NCI-H2107 treated with DMSO at 0.1 percent for 48 hours (cell line): ENCODE measurements around the gene NTN1.
"Not testable (repeated sequence)": the region's sequence is repeated elsewhere in the genome, so short reads cannot be mapped to it uniquely, and the experiment has no call there.

Experiments
- DNase-seq: peaks from one replicate; lab custom pipeline; 2025; ENCODE audit not compliant: unreplicated experiment; lab: John Stamatoyannopoulos, UW

NTN1 gene

DNA sequence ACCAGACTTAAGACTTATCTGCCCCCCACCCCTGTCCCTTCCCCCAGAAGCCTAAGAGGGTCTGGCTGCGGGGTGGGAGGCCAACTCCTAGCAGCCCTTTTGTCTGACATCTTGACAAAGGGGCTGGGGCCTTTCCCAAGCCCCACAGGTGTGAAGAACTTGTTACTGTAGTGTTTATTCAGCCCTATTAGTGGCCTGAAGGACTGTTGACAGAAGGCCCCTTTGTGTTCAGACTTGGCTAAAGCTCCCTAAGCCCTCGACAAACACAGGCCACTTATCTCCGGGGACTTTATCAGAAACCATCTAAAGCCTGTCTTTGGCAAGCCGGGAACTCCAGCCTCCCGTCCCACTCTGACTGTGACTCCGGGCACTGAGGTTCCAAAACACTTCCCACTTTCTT, 129.8 kb downstream of the NTN1 start:
- no peak for DNase-seq

DNA sequence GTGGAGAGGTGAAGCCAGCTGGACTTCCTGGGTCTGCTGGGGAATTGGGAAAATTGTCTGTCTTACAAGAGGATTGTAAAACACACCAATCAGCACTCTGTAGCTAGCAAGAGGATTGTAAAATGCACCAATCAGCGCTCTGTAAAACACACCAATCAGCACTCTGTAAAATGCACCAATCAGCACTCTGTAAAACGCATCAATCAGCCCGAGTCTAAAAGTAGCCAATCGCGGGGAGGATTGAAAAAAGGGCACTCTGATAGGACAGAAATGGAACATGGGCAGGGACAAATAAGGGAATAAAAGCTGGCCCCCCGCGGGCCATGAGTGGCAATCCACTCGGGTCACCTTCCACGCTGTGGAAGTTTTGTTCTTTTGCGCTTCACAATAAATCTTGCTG, 130.4 kb downstream of the NTN1 start:
- not testable (repeated sequence) for DNase-seq

DNA sequence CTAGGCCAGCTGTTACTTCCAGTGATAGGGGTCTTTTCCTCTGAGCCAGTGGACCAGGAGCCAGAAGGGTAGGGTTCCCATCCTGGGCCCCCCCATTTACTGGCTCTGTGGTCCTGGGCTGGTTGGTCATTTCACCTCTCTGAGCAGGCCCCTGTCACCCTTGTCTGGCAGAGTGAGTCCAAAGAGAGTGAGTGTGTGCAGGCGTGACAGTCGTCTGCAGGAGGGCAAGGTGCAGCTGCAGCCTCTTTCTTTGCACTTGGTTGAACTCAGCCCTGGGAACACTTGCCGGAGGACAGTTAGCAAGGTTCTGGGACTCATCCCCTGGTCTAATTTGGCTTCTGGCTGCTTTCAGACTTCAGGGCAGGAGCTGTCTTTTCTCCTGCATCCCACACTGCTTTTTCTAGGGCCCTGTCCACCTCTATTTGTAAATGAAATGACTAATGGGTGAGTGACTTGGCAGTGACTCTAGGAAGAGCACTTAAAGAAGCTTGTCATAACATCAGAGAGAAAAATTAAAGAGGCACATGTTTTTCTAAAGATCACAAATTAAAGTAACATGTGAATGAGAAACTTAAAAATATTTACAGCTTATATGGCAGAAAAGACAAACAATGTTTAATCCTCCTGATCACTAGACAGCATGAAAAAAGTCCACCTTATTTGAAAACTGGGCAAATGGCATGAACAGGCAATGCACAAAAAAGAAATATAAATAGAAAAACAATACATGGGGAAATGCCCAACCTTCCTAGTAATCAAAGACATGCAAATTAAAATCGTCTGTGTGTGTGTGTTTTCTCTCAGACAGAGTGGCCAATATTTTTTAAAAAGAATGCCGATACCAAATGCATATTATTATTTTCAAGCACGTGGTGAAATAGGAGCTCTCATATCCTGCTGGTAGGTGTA, 137.5 kb downstream of the NTN1 start:
- no peak for DNase-seq

DNA sequence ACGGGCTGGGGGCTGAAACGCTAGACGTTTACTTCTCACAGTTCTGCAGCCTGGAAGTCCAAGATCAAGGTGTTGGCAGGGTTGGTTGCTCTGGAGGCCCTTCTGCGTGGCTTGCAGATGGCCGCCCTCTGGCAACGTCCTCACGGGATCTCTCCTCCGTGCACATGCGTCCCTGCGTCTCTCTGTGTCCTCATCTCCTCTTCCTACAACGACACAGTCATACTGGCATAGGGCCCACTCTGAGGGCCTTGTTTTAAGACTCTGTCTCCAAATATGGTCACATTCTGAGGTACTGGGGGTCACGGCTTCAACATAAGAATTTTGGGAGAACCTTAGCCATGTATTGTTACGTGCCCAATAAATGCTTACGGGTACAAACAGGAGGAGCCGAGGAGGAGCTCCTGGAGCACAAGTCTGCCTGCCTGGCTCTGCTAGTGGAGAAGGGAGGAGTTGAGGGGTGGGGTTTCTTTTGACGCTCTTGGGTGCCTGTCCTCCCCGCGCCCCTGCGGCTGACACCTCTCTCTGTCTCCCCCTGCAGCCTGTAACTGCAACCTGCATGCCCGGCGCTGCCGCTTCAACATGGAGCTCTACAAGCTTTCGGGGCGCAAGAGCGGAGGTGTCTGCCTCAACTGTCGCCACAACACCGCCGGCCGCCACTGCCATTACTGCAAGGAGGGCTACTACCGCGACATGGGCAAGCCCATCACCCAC, 141.1 kb downstream of the NTN1 start:
- no peak for DNase-seq

DNA sequence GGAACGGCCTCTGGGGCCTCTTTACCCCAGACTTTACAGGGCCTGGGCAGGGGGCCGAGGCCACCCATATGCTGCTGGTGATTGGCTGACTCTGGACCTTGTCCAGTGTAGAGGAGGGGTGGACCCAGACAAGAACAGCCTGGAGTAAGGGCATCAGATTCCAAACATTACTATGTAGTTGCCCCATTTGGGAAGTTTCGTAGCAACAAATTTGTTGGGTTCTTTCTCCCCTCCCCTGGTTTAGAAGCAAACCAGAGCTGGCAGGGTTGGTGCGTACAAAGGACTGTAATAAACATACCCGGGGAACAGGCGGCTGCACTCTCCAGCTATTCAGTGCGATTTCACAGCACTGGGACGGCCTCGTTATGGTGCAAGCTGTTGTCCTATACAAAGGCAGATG, 145.5 kb downstream of the NTN1 start:
- DNase-seq, result no peak

DNA sequence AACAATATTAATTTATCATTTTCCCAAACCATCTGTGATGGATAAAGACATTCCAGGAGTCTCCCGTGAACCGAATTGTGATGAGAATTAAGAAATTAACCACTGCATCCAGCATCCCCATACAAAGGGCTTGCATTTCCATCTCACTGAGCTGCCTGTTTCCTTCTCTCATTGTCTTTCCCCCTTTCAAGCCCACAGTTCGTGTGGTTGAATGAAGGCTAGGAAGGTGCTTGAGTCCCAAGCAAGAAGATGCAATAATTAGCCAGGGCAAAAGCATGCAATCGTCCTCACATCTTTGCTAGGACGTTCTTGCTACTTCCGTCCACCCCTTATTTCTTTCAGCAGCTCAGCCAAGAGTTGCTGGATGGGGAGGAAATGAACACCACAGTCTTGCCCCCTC, 146.1 kb downstream of the NTN1 start:
- DNase-seq, result no peak

DNA sequence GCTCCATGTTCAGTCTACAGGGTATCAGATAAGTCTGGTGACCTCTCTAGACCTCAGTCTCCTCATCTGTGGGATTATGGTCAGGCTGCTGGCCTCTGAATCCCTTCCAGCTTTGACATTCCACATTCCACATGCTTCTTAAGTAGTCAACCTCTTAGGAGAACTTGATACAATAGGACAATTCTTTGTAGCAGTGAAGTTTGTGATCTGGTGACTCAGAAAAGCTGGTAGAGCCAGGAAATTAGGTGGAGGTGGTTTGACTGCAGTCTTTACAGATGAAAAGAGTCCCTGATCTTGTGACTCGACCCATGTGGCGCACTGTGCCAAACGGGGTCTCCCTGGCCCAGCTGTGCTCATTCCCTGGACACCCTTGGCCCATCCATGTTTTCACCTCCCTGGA, 147.8 kb downstream of the NTN1 start:
- no peak for DNase-seq

DNA sequence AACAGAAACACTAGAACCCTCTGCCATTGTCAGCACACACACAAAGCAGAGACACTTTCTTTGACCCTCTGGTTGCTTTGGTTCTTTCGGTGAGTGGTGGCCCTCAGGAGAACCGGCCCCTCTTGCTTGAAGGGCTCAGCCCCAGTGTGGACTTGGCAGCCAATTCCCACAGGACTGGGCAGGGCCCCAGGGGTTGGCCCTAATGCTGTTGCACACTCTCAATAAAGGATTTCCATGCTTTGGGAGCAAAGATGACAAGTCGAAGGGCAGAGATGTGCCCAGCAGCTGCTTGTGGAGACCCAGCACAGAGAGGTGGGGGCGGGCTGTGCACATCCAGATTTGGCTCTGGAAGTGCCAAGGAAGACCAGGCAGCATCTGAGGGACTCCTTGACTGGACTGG, 149.0 kb downstream of the NTN1 start:
- DNase-seq, result no peak

DNA sequence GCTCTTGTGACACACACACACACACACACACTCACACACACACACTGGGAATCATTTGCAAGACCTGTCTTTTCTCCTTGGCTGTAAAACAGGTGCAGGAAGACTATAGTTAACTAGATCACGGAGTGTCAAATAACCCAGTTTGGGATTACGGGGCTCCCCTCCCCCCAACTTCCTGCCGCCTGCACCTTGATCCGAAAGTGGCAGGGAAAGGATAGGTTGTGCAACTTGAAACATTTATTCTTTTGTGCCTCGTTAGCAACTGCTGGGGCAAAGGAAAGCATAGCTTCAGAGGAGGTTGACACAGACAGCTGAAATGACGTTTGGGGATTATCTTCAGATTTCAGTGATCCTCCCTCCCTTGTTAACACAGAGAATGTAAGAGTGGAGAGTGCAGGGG, 149.5 kb downstream of the NTN1 start:
- DNase-seq, result no peak

DNA sequence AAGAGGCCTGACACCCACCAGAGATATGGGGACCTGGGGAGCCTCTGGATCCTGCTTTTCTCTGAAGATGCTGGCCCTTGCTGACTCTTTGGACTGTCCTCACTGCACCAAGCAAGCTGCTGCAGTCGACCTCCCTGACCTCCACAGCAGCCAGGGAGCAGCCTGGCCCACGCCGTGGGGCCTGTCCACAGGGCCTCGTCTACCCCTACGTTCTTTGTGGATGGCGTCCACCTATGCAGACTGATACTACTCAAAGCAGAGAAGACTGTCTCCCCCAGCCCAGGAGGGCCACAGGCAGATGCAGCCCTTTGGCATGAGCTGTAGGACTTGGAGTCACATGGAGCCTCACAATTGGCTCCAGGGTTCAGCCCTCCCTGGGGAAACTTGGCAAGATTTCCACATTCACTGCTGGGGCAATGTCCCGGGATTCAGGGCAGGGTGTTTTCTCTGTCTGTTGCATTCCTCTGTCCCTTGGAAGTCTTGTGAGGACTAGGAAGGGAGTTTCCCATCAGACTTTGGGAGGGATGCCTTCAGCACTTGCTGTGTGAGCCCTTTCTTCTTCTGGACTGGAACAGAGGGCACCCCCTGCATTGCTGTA, 152.2 kb downstream of the NTN1 start:
- no peak for DNase-seq

DNA sequence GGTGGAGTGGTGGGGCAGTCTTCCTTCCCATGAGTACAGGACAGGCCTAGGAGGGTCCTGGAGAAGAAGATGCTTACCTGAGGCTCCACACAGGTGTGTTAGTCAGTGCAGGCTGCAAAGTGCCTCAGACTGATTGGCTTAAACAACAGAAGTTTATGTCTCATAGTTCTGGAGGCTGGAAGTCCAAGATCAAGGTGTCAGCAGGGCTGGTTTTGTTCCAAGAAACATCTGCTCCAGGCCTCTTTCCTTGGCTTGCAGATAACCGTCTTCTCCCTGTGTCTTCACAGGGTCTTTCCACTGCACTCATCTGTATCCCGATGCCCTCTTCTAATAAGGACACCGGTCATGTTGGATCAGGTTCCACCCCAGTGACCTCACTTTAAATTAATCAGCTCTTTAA, 153.0 kb downstream of the NTN1 start:
- DNase-seq, result no peak

DNA sequence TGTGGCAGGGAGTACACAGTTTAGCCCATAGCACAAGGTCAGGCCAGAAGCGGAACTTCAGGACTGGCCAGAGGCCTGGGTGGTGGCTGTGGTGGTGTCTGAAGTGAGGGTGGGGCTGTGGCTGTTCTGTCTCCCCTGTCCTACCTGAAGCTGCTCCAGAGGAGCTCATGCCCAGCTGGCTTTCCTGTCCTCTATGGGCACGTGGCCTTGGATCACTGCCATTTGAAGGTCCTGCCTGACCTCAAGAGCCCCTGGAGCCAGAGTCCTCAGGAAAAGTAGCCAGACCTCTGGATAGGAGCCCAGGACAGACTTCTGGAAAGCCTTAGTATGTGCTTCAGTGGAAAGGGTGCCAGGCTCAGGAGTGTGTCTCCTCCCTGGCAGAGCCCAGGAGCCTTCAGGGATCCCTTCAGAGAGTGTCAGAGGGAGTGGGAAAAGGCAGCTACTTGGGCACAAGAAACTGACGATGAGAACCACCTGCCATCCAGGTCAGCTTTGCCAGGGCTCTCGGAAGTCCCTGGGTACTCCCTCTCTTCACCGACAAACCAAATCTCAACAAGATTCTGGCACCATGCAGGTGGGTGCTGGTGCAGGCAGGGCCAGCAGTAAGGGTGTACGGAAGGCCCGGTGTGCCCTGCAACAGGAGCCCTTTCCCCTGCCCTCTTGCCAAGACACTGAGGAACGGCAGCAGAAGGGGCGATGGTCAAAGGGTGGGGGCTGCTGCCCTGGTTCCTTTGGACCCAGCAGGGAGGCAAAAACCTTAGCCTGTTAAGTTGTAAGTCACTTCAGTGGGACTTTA, 153.7 kb downstream of the NTN1 start:
- no peak for DNase-seq

DNA sequence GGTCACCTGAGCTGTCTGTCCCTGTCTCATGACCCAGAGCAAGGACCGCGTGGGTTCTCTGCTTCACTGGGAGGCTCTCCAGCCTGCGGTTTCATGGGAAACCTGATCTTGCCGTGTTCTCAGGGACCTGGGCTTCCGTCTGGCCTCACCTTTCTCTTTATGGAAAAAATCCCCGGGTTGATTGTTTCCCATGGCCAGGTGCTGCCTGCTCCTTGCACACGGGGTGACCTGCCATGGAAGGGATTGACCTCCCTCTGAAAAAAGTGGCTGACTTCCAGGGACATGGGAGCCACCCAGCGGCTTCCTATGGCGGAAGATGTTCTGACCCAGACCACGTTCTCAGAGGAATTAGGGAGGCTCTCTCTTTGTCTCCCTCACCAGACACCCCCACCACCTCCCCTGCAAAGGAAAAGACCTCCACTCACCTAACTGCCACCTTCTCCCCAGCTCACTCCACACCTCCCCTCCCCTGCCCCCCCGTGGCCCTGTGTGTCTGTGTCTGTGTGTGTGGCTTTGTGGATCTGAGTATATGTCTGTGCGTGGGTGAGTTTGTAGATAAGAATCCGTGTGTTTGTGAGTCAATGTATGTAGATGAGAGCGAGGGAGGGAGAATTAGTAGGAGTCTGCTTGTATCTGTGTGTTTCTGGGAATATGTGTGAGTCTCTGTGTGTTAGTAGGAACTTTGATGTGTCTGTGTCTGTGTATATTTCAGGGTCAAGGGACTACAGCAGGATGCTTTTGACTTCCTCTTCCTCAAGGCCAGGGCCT, 154.6 kb downstream of the NTN1 start:
- no peak for DNase-seq

DNA sequence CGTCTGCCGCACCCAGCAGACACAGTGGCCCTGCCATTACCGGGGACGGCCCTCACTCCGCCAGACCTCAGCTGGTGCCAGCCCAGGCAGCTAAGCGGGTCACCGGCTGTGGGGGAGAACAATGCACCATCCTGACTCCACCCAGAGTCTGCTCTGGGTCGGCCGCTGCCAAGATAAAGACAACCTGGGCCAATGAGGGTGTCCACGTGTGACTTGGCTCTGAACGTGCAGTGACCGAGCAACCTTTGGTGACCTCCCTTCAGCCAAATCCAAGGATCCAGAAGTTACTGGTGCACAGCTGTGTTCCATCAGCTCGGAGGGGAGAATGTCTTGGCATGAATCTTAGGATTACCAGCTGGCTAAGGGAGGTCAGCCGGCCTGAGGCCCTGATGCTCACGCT, 155.9 kb downstream of the NTN1 start:
- no peak for DNase-seq

DNA sequence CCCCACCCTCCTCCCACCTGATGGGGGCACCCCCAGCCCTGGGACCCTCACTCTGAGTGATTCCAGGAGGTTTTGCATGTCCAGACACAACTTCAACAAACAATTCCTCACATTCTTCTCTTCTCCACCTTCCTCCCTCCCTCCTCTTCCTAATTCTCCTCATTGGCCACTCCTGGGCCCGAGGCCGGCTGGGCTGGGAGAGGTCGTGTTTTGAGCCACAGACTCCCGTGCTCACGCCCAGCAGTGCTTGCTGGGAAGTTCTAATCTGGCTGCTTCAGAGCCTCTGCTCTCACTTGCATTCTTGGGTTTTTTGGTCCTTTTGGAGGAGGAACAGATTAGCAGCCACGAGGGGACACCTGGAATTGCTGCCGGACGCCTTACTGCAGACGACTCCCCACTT, 157.0 kb downstream of the NTN1 start:
- DNase-seq, result no peak

DNA sequence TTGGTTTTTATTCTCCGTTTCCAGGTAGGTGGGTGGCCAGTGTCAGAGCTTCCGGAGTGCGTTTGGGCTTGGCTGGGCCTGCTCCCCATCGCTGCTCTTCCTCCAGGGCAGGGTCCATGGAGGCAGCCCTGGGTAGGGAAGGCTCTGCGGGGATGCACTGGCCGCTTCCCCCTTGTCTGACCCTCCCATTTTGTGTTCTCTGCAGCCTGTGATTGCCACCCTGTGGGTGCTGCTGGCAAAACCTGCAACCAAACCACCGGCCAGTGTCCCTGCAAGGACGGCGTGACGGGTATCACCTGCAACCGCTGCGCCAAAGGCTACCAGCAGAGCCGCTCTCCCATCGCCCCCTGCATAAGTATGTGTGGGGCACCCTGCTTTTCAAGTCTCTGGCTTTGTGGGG, 158.3 kb downstream of the NTN1 start:
- no peak for DNase-seq

DNA sequence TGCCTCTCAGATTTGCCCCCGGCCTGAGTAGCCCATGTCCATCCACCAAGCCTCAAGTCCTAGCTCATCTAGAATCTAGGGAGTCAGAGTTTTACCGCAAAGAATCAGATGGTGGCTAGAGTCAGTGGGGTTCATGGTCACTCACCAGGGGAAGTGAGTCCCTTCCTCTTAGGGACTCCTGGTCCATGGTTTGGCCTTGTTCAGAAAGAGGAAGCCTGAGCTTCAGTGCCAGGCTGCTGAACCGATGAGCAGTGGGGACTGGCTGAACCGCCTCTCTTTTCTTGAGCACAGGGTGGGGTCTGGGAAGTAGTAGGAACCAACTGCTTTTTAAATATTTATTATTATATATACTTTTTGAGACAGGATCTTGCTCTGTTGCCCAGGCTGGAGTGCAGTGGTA, 160.3 kb downstream of the NTN1 start:
- DNase-seq, result no peak

DNA sequence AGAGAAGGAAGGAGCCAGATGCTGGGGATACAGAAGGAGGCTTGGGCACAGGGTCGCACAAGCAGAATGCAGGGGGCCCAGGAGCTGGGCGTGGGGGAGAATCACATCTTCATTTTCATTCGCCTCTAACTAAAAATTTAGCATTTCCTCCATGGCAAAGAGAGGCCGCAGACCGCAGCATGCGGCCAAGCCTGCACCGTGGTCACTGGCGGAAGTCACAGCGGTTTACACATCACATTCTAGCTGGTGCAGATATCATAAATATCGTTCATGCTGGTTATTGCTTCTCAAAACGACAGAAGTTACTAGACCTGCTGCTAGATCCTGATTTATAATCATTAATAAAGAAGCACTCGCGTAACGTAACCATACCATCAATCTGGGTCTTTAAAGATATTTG, 162.0 kb downstream of the NTN1 start:
- DNase-seq, result no peak

DNA sequence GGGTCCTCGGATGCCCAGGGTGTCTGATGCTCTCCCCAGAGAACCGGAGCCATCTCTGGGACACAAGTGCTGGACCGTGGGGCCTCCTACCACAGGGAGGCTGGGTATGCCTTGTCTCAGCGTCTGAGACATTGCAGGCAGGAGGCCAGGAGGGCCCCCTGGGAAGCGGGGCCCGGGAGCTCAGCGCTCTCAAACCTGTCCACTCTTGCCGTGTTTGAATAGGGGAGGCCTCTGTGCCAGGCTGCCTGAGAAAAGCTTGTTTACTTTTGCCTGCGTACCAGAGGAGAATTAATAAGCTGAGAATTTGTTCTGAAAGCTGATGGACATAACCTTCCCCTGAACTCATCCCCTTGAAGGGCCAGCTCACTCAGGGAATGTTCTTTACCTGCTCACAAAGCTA, 163.8 kb downstream of the NTN1 start:
- no peak for DNase-seq

DNA sequence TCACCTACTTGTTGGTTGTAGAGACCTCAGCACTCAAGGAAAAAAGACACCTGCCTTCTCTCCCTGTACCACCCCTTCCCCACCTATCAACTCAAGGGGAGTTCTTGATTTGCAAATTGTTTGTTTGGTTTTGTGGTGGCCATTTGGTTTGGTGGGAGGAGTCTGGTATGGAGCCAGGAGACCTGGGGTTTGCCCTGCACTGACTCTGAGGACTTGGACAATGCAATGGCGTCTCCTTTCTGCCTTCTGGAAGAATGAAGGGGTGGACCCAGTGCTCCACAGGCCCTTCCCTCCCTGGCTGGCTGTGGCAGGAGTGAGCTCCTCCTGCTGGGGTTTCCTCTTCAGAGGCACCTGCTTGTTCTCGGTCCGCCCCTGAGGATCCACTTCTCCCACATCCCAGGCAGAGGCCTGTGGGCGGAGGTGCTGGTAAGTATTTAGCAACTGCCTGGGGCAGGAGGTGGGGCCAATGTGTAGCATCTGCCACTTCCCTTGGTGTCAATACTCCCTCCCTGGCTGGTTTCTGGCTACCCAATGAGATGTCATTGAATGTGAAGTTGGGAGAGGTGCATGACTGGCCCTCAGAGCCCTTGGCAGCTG, 164.5 kb downstream of the NTN1 start:
- no peak for DNase-seq
